Skin epidermis (tissue), 12 donors: Measurements from ENCODE around the gene ANKRD13D.

Experiments used
- H3K27ac ChIP-seq, 21 experiments: fragments of 200-600 bp; sonication (generic) in 11 of 21; one replicate each; pipeline ENCODE4 v1.5.0; 2020; ENCODE audit warnings: mild to moderate bottlenecking in 3 of 21, inconsistent platforms in 2 of 21, moderate library complexity in 2 of 21
- H3K4me3 ChIP-seq, 7 experiments: fragments of 200-600 bp; sonication (generic) in 2 of 7; one replicate each; pipeline ENCODE4 v1.5.0; 2020; ENCODE audit warnings: inconsistent platforms in 2 of 7, mild to moderate bottlenecking in 2 of 7, moderate library complexity in 1 of 7

ANKRD13D gene

DNA sequence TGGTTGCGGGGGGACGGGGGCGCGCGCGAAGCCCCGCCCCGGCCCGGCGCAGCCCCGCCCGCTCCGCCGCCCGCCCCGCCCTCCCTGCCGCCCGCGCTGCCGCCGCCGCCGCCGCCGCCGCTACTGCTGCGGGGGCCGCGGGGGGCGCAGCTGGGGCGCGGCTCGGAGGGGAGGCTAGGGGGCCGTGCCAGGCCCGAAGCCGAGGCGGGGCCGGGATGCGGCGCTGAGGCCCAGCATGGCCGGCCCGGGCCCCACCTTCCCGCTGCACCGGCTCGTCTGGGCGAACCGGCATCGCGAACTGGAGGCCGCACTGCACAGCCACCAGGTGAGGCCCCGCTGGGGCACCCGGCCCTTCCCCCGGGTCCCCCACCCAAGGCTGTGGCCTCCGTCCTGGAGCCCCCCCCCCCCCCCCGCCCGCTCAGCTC, at the start of gene ANKRD13D:
ANKRD13D (plus strand) TSS at position 78 of the 425 bp plus-strand sequence; CDS start at position 236, 158 bp downstream.
- H3K27ac ChIP-seq = peak within 1 kb of the TSS; percentile 81 to 100 (median 97)
- peak within 1 kb of the TSS; percentile 56 to 84 (median 74) for H3K4me3 ChIP-seq

DNA sequence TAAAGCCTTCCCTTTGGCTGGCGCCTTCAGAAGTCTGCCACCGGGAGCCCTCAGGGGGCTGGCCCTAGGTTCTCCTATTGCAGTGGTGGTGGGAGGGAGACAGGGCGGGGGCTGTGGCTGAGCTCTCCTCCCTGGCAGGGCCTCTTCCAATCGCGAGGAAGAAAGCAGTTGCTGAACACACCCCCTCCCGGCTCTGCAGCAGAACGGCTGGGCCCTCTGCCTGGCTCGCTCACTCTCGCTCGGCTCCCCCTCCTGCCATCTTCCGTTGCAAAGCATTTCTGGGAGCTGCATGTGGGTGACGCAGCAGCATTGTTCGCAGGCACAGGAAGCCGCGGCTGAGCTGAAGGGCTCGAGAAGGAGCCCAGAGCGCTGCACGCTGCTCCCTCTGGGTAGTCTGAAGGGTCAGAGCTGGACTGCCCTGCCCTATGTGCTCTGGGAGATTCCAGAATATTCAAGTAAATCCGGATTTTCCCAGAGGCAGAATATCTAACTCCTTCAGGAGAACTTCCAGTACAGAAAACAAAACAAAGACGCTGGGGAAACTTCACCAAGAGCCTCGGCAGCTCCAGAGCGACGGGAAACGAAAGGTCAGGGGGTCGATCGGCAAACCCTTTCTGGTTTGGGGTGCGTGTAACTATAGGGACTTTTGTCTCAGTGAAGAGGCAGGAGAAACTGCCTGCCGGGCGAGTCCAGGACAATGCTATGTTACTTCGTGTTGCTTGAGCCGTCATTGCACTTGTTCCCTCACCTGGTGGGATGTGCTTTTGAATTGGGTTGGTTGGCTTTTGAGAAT, 49.1 kb upstream of the ANKRD13D start:
- H3K27ac ChIP-seq = peak overlapping the region; percentile 8 to 99 (median 96)

DNA sequence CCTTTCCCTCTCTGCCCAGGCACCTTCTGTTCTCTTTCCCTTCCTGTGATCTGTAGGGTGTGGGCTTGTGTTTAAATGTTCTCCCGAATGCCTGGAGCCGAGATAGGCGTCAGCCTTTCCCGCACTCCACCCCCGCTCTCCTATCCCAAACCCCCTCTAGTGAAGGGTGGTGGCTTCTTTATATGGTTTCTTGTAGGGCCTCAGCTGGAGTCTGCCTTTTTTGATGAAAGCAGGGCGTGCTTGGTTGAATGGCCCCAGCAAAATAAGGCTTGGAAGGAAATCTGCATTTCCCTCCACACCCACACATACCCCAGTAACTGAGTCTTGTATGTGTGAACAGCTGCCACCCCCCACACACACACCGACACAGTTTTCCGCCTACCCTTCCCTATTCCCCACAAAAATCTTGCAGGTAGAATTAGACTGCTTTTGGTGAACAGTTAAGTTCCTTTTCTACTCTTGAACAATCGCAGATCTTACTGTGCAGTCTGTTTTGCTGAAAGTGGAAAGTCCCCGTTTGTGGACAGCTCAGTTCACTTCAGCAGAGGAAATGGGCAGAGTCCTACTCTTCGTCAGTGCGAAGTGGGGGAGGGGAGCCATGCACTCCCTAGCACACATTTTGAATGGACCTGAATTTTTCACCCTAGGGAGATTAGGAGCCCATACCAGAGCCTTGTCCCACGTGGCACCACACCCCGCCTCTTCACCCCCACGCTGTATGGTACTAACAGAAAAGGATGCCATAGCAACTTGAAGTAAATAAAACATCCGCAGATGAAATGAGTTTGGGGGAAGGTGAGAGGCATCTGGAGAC, 48.3 kb upstream of the ANKRD13D start:
- peak overlapping the region; percentile 8 to 99 (median 96) for H3K27ac ChIP-seq
- peak overlapping the region; percentile 56 to 82 (median 61) for H3K4me3 ChIP-seq

More for the DNA sequence above, 49.1 kb upstream of the ANKRD13D start:
- peak overlapping the region; percentile 56 to 82 (median 61) for H3K4me3 ChIP-seq

DNA sequence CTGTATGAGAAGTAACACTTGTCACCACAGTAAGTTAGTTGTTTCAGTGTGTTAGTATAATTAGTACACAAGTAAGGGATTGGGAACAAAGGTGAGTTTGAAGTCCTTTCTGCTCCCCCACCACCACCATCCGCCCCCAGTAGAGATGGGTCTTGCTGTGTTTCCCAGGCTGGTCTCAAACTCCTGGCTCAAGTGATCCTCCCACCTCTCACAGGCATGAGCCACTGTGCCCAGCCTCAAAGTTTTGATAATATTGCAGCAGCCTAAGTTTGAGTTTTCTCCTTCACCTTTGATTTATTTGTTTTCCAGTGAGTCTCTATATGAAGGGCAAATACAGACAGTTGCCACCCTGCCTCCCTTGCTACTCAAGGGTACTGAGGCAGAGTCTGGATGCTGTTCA, 46.6 kb upstream of the ANKRD13D start:
- Histone ChIP-seq H3K27ac (peak overlapping the region in 8 of 21 experiments; percentile 11 to 99 (median 96)), H3K4me3 (peak overlapping the region in 1 of 7 experiments; percentile 78)

DNA sequence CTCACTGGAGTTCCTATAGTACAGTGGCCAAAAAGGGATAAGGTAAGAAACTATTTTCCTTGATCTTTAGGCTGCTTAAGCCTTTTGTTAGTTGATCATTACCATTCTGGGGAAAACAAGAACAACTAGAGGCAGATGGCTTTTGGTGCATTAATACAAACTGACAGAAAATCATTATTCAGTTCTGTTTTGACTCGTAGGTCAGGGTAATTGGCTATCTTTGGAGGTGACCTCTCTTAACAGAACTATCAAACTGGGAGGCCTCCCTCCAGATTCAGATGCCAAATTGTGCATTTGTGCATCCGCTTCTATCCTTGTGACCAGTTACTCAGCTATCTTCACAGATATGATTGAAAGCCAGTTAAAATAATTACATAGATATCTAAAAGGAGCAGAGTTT, 46.1 kb upstream of the ANKRD13D start:
- Histone ChIP-seq H3K27ac (peak overlapping the region in 8 of 21 experiments; percentile 11 to 99 (median 70)), H3K4me3 (no peak overlapping the region)

DNA sequence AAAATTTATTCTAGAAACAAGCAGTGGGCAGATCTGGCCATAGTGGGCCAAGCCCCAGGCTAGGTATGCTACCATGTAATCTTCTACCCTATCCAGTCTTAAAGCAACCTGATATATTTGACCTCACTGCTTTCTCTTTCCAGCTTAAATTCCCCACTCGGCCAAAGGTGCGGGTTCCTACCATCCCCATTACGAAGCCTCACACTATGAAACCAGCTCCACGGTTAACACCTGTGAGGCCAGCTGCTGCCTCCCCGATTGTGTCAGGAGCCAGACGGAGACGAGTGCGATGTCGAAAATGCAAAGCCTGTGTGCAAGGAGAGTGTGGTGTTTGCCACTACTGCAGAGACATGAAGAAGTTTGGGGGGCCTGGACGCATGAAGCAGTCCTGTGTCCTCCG, 44.1 kb upstream of the ANKRD13D start:
- Histone ChIP-seq H3K4me3 (no peak overlapping the region), H3K27ac (no peak overlapping the region)

DNA sequence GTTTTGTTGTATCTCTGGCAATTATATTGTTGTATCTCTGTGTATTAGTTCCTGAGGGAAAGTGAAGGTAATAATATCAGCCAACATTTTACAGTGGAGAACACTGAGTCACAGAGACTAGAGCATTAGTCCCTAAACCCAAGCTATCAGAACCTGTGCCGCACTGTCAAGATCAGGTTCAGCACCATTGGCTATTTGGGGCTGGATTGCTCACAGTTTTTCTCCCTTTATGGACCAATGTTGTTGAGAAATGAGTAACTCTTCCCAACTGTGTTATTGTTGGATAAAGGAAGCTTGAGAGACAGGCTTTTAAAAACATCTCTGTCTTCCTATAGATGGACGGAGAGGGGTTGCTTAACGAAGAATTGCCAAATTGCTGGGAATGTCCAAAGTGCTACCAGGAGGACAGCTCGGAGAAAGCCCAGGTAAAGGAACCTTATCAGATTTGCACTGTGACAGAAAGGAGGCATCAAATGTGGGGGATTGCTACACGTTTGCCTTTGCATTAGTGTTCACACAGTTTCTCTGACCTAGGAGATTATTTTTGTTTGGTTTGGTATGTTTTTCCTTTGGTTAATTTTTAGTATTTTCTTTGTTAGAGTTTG, 41.1 kb upstream of the ANKRD13D start:
- no peak overlapping the region for H3K4me3 ChIP-seq
- H3K27ac ChIP-seq = peak overlapping the region in 17 of 21 experiments; percentile 12 to 78 (median 63)

DNA sequence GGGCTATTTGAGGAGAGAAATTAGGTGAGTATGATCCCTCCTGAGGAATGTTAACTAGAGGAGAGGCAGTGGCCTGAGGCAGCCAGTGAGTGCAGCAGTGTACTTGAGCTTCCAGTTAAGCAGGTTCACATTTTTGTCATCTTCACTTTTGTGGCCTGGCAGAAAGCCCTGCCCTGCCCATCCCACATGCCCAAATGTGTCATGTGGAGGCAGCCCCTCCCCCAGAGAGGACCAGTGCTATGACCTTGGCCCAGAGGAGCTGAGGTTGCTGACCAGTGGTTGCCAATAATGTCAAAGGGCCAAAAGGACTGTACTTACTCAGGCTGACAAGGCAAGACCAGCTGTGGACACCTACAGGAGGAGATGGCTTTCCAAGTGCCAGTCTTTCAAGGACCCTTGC, 40.5 kb upstream of the ANKRD13D start:
- H3K27ac ChIP-seq = peak overlapping the region in 14 of 21 experiments; percentile 12 to 78 (median 64)
- H3K4me3 ChIP-seq = no peak overlapping the region

DNA sequence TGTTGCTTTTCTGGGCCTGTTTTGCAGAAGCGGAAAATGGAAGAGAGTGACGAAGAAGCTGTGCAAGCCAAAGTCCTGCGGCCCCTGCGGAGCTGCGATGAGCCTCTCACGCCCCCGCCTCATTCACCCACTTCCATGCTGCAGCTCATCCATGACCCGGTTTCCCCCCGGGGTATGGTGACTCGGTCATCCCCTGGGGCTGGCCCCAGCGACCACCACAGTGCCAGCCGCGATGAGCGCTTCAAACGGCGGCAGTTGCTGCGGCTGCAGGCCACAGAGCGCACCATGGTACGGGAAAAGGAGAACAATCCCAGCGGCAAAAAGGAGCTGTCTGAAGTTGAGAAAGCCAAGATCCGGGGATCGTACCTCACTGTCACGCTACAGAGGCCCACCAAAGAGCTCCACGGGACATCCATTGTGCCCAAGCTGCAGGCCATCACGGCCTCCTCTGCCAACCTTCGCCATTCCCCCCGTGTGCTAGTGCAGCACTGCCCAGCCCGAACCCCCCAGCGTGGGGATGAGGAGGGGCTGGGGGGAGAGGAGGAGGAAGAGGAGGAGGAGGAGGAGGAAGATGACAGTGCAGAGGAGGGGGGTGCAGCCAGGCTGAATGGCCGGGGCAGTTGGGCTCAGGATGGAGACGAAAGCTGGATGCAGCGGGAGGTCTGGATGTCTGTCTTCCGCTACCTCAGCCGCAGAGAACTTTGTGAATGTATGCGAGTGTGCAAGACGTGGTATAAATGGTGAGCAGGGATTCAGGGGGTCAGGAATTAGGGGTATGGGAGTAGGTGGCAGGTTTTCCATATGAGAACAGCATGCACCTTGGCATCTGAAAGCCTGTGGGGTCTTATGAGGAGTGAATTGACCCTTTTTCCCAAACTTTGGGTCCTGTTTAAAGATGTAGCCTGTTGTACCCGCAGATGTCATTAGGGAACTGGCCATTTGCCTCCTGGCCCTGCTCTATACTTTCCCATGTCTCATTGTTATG, 38.8 kb upstream of the ANKRD13D start:
- Histone ChIP-seq H3K27ac (peak overlapping the region in 1 of 21 experiments; percentile 78), H3K4me3 (no peak overlapping the region)

DNA sequence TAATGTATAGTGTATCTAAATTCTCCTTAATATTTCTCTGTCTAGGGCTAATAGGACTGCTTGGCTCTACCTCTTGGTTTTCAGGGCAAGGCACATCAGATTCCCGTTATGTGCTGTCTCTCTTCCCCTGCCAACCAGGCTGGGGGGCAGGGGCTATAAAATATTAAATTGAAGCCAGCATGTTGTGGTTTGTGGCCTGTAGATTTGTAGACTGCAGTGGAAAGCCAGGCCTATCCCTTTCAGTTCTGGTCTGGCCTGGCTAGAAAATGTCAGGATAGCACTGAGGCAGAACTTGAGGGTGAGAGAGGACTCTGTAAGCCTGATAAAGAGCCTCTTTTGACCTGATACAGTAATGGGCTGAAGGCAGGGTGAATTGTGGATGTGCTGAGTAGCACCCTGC, 37.3 kb upstream of the ANKRD13D start:
- H3K4me3 ChIP-seq = no peak overlapping the region
- peak overlapping the region in 5 of 21 experiments; percentile 34 to 77 (median 70) for H3K27ac ChIP-seq

DNA sequence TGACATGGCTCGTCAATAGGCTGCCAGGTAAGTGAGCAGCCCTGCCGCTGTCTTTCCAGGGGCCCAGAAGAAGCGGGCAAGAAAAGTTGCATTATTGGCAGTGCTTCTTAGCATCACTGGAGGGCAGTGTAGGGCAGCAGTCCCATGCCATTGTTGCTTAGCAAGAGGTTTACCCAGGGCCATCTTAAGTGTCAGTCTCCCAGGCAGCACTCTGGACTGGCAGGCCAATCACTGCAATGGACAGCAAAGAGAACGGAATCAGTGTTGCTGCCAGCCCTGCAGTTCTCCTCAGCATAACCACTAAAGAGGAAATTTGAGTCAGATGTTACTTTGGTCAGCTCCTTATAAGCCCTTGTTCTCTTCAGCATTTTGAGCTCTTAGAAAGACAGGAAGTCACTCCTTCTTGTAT, 36.3 kb upstream of the ANKRD13D start:
- peak overlapping the region in 15 of 21 experiments; percentile 36 to 77 (median 67) for H3K27ac ChIP-seq

DNA sequence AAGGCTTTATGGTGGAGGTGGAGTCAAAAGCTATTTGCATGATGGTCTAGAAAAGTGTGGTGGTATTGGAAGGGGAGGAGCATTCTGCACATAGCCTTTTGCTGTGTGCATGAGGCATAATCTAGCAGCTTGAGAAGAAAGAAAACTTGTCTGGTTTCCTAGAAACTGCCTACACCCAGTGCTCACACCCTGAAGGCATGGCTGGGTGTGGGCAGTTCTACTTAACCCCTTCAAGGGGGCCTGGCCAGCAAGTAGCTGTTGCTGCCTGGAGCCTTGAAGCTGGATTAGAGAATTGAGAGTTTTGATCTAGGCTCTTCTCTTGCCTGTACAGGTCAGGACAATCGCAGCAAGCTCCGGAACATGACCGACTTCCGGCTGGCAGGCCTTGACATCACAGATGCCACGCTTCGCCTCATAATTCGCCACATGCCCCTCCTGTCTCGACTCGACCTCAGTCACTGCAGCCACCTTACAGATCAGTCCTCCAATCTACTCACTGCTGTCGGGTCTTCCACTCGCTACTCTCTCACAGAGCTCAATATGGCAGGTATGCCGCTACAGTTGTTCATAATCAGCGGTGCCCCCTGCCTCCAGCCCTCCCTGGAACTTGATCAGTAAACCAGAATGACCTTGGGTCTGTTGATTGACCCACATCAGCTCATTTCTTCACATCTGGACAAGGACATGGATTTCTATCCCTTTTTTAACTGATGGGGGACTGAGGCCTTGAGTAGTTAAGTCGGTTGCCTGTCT, 35.1 kb upstream of the ANKRD13D start:
- H3K4me3 ChIP-seq = no peak overlapping the region
- H3K27ac ChIP-seq = peak overlapping the region in 15 of 21 experiments; percentile 5 to 77 (median 60)

More for the DNA sequence above, 36.3 kb upstream of the ANKRD13D start:
- H3K4me3 ChIP-seq = no peak overlapping the region

DNA sequence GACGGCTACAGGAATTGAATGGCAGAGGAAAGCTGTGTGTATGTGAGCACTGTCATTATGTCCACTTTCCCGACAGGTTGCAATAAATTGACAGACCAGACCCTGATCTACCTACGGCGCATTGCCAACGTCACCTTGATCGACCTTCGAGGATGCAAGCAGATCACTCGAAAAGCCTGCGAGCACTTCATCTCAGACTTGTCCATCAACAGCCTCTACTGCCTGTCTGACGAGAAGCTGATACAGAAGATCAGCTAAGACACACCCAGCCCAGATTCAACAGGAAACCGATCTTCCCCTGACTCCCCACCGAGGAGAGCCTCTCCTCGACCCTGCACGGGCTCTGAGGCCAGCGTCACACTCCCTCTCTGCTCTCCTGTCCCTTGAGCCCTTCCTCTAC, 34.3 kb upstream of the ANKRD13D start:
- Histone ChIP-seq H3K27ac (peak overlapping the region in 9 of 21 experiments; percentile 37 to 77 (median 60)), H3K4me3 (no peak overlapping the region)

DNA sequence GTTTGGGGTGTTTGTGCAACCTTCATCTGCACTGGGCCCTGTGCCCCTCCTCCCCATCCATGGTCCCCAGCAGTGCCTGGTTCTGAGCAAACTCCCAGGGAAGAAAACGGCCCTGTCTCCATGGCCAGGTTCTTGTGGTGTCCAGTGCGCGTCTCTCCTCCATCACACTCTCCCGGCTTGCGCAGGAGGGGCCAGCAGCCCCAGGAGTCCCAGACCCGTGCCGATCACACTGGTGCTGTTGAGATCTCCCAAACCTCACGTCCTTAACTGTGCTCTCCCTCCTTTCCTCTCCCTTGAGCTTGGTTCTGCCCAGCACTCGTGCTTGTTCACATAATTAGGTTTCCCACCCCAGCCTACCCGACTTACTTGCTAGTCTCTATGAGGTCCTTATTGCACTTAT, 33.8 kb upstream of the ANKRD13D start:
- no peak overlapping the region for H3K4me3 ChIP-seq
- H3K27ac ChIP-seq = peak overlapping the region in 7 of 21 experiments; percentile 2 to 77 (median 47)

DNA sequence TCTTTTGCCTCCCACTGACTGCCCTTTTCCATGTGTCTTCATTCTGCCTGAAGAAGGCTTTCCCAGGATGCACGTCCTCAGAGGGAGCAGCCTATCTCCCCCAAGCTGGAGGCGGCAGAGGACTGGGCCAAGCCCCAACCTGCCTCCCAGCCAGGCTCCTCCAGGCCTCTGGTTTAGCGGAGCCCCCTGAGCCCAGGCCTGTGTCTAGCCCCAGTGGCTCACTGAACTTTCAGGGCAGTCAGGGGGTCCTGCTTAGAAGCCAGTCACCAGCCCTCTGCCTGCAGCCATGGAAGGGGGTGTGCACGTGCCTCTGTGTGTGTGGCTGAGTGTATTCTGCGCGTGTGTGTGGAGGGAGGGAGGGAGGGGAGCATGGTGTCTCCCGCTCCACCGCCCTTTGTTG, 33.2 kb upstream of the ANKRD13D start:
- peak overlapping the region in 5 of 21 experiments; percentile 2 to 77 (median 47) for H3K27ac ChIP-seq

DNA sequence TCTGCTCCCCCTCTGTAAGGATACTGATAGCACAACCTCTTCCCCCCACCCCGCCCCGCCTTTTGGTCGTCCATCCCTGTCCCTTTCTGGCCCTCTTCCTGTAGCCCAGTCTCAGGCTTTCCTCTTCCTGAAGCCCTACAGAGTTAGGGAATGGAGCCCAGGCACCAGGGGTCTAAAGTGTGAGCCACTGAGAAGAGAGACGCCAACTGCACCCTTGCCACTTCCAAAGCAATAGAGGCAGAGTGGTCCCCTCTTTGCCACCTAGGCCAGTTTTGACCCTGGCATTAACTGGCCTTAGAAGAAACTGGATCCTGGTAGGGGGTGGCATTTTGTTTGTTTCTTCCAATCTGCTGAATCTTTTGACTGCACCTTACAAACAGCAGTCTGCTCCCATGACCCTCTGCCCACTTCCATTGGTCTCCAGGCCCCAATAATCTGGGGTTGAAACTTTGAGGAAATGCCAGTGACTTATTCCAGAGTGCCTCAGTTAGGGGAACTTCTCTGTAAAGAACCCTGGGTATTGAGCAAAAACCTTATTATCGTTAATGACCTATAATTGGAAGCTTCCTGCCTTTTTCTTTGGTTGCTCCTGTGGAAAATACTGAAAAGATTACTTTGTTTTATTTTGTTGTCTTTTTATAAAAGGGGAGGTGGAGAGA, 32.5 kb upstream of the ANKRD13D start:
- Histone ChIP-seq H3K27ac (peak overlapping the region in 1 of 21 experiments; percentile 43), H3K4me3 (no peak overlapping the region)

More for the DNA sequence above, 33.2 kb upstream of the ANKRD13D start:
- no peak overlapping the region for H3K4me3 ChIP-seq

DNA sequence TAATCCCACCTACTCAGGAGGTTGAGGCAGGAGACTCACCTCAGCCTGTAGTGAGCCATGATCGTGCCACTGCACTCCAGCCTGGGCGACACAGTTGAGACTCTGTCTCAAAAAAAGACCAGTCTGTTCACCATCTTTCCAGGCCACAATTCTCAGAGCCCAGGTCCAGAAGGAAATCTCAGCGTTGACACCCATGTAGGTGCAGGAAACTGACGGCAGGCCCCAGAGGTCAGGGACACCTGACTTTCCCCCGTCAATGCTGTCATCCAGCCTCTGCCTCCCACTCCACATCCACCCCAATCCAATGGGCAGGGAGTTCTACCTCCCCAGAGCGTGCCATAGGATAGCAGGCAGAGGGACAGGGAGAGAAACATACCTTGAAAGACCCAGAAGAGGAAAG, 28.7 kb upstream of the ANKRD13D start:
- Histone ChIP-seq H3K4me3 (no peak overlapping the region), H3K27ac (no peak overlapping the region)
